ENCODE results near the gene CTSA.
"Not testable (repeated sequence)": the region's sequence is repeated elsewhere in the genome, so short reads cannot be mapped to it uniquely, and the experiment has no call there.

Gene CTSA

DNA sequence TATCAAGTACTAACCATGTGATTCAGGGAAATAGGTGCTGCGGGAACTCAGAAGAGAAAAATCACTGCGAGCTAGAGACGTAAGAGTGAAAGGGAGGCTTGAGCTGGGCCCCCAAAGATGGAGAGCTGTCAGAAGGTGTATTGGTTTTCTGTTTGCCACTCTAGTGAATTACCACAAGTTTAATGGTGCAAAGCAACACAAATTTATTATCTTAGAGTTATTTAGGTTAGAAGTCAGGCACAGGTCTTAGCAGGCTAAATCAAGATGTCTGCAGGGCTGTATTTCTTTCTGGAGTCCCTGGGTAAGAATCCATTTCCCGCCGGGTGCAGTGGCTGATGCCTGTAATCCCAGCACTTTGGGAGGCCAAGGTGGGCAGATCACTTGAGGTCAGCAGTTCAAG, 31.2 kb upstream of the CTSA start:
- ATAC-seq (no peak), DNase-seq (no peak)
- no peak overlapping the region for H3K4me3 Mint-ChIP-seq
- peaks cover 44% of the 10 kb centered on the region for H3K4me1 Mint-ChIP-seq
- H3K27me3 Mint-ChIP-seq, result no peaks in the 10 kb centered on the region
- no peaks in the 10 kb centered on the region for H3K9me3 Mint-ChIP-seq
- no peak overlapping the region for H3K27ac Mint-ChIP-seq

DNA sequence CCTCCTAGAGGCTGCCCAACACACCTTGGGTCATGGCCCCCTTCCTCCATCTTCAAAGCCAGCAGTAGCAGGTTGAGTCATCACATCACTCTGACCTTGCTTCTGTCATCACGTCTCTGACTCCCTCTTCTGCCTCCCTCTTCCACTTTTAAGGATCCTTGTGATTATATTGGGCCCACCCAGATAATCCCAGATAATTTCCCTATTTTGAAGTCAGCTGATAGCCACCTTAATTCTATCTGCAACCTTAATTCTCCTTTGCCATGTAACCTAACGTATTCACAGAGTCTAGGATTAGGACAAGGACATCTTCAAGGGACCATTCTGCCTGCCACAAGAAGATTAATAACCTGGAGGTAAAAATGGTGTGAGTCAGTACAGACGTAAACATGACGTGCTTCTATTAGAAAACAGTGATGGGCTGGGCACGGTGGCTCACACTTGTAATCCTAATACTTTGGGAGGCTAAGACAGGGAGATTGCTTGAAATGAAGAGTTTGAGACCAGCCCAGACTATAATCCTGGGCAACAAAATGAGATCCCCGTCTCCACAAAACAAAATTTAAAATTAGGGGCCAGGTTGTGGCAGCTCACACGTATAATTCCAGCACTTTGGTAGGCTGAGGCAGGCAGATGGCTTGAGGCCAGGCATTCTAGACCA, 30.4 kb upstream of the CTSA start:
- DNase-seq (no peak), ATAC-seq (no peak)
- H3K27ac Mint-ChIP-seq, result no peak overlapping the region
- H3K4me3 Mint-ChIP-seq, result no peak overlapping the region
- H3K27me3 Mint-ChIP-seq, result no peaks in the 10 kb centered on the region
- H3K4me1 Mint-ChIP-seq, result peaks cover 38% of the 10 kb centered on the region
- H3K9me3 Mint-ChIP-seq, result no peaks in the 10 kb centered on the region

GRCh38 chr20:45861221-45862075, 29.7 kb upstream of the CTSA start:
- DNase-seq, result no peak
- Mint-ChIP-seq H3K4me1 (peaks cover 31% of the 10 kb centered on the region), H3K27ac (peak overlapping the region in 1 of 2 donors; percentile 1), H3K4me3 (no peak overlapping the region), H3K9me3 (no peaks in the 10 kb centered on the region), H3K27me3 (no peaks in the 10 kb centered on the region)
- ATAC-seq, result no peak

DNA sequence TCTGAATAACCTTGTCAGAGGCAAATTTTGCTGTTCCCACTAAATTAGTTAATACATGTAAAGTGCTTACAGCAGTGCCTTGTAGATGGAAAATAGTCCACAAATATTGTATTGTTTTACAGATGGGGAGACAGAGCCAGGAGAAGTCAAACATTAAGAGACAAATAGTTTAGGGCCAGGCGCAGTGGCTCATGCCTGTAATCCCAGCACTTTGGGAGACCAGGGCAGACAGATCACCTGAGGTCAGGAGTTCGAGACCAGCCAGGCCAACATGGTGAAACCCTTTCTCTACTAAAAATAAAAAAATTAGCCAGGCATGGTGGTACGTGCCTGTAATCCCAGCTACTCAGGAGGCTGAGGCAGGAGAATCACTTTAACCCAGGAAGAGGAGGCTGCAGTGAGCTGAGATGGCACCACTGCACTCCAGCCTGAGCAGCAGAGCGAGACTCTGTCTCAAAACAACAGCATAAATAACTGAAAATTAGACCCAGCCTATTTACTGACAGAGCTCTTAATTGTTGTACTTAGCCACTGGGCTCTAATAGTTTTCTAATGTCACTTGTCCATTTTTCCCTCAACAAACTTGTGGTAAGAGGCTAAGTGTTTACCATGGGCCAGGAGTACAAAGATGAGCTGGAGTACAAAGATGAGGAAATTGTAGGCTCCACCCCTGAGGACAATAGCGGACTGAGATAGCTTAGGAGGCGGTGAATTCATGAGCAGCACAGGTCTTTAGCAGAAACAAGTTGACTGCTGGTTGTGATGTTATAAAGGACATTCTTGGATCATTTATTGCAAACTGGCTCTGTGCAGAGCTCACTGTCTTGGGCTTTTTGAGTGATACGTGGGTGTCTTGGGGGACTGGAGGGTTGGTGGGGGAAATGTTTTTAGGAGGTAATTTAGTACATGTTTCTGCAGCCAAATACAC, 27.3 kb upstream of the CTSA start:
- DNase-seq (no peak), ATAC-seq (no peak)
- Mint-ChIP-seq H3K27me3 (no peaks in the 10 kb centered on the region), H3K9me3 (no peaks in the 10 kb centered on the region), H3K4me3 (no peak overlapping the region), H3K27ac (no peak overlapping the region), H3K4me1 (peaks cover 14% of the 10 kb centered on the region)

GRCh38 chr20:45866454-45866853, 24.7 kb upstream of the CTSA start:
- Mint-ChIP-seq H3K27me3 (no peaks in the 10 kb centered on the region), H3K9me3 (no peaks in the 10 kb centered on the region), H3K4me1 (no peaks in the 10 kb centered on the region), H3K4me3 (no peak overlapping the region), H3K27ac (no peak overlapping the region)
- DNase-seq (no peak), ATAC-seq (no peak)

DNA sequence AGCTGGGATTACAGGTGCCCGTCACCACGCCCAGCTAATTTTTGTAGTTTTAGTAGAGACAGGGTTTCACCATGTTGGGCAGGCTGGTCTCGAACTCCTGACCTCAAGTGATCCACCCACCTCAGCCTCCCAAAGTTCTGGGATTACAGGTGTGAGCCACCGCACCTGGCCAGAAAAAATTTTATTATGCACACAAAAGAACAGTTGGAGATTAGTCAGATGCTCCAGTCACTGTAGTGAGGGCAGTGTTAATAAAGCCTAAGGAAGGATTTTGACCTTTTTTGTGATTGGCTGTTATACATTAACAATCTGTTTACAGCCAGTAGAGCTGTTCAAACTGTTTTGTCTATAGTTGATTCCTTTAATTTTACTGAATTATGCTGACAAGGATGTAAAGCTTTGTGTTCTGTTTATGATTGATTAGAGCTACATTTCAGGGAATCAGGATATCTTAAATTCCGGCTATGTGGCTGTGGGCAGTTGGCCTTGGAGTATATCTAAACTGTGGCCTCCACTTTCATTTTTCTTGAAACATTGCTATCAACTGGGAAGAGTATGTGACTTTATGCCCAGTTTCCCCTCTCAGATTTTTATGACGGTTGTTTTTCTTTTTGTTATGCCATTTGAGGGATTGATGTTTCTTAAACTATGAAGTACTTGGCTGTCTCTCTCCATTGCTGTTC, 23.9 kb upstream of the CTSA start:
- Mint-ChIP-seq H3K27me3 (no peaks in the 10 kb centered on the region), H3K27ac (no peak overlapping the region), H3K9me3 (no peaks in the 10 kb centered on the region), H3K4me3 (no peak overlapping the region), H3K4me1 (no peaks in the 10 kb centered on the region)
- no peak for DNase-seq
- no peak for ATAC-seq

GRCh38 chr20:45867819-45868176, 23.3 kb upstream of the CTSA start:
- H3K4me1 Mint-ChIP-seq, result no peaks in the 10 kb centered on the region
- no peak overlapping the region for H3K27ac Mint-ChIP-seq
- no peaks in the 10 kb centered on the region for H3K27me3 Mint-ChIP-seq
- DNase-seq, result no peak
- H3K4me3 Mint-ChIP-seq, result no peak overlapping the region
- no peak for ATAC-seq
- H3K9me3 Mint-ChIP-seq, result no peaks in the 10 kb centered on the region

DNA sequence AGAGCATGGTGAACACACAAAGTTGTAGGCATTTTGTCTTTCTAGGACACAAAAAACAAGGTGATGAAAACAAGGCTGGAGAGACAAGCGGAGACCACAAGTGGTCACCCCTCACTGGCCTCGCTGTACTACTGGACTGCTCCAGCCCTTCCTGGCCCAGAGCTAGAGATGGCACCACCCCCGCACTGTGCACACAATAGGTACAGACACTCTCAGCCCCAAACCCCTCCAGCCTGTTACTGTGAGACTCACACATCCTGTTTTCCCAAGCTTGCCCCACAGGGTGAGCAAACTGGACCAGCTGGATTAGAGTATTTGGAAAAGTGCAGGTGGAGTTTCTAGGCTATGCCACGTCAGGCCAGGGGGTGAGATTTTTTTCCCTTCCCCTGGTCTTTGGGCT, 18.5 kb upstream of the CTSA start:
- Mint-ChIP-seq H3K4me3 (no peak overlapping the region), H3K27me3 (no peaks in the 10 kb centered on the region), H3K27ac (no peak overlapping the region), H3K4me1 (no peaks in the 10 kb centered on the region), H3K9me3 (no peaks in the 10 kb centered on the region)
- no peak for ATAC-seq
- no peak for DNase-seq

GRCh38 chr20:45873409-45874103, 17.6 kb upstream of the CTSA start:
- no peaks in the 10 kb centered on the region for H3K9me3 Mint-ChIP-seq
- no peaks in the 10 kb centered on the region for H3K27me3 Mint-ChIP-seq
- H3K27ac Mint-ChIP-seq, result no peak overlapping the region
- DNase-seq, result no peak
- no peak for ATAC-seq
- no peak overlapping the region for H3K4me3 Mint-ChIP-seq
- H3K4me1 Mint-ChIP-seq, result no peaks in the 10 kb centered on the region

DNA sequence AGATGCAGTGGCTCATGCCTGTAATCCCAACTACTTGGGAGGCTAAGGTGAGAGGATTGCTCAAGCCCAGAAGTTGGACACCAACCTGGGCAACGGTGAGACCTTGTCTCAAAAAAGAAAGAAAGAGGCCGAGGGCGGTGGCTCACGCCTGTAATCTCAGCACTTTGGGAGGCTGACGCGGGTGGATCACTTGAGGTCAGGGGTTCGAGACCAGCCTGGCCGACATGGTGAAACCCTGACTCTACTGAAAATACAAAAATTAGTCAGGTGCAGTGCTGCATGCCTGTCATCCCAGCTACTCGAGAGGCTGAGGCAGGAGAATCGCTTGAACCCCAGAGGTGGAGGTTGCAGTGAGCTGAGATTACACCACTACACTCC, 17.0 kb upstream of the CTSA start:
- not testable (repeated sequence) for ATAC-seq, H3K4me3 Mint-ChIP-seq, DNase-seq, H3K9me3 Mint-ChIP-seq, H3K27ac Mint-ChIP-seq, H3K27me3 Mint-ChIP-seq, H3K4me1 Mint-ChIP-seq

DNA sequence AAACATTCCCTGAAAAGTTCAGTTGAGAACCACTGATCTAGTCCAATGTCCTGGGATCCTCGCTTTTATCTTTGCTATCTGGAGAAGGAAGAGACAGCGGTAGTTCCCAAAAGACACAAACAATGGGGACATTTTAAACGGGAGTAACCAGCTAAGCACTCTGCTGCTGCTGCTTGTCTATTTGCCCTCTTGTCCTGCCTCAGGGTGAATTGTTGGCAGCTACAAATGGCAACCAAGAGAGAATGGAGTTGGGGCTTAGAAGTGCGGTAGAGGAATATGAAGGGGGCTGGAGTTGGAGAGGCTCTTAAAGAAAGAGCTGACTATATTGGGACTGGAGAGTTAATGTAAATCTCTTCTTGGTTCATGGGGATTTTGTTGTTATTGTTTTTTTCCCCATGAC, 16.6 kb upstream of the CTSA start:
- ATAC-seq (no peak), DNase-seq (no peak)
- H3K27ac Mint-ChIP-seq, result peak overlapping the region in 1 of 2 donors; percentile 20
- H3K27me3 Mint-ChIP-seq, result no peaks in the 10 kb centered on the region
- H3K4me1 Mint-ChIP-seq, result no peaks in the 10 kb centered on the region
- H3K9me3 Mint-ChIP-seq, result no peaks in the 10 kb centered on the region
- H3K4me3 Mint-ChIP-seq, result no peak overlapping the region

GRCh38 chr20:45878076-45878761, 12.9 kb upstream of the CTSA start:
- Mint-ChIP-seq H3K27ac (no peak overlapping the region), H3K4me3 (no peak overlapping the region), H3K27me3 (no peaks in the 10 kb centered on the region), H3K4me1 (peaks cover 29% of the 10 kb centered on the region), H3K9me3 (no peaks in the 10 kb centered on the region)
- ATAC-seq, result no peak
- DNase-seq, result no peak

- Mint-ChIP-seq H3K4me3 (peak within 1 kb of the TSS; percentile 90 to 92), H3K27ac (peak within 1 kb of the TSS; percentile 96 to 98), H3K27me3 (no peaks in the 10 kb centered on the region), H3K9me3 (no peaks in the 10 kb centered on the region), H3K4me1 (peaks cover 56% of the 10 kb centered on the region)
- ATAC-seq, result peak; percentile 98
- peak; percentile 98 for DNase-seq
Observed at GRCh38 chr20:45880988-45881788, 9.9 kb upstream of the CTSA start, which contains the start of gene ZSWIM1. Gene ZSWIM1 (plus strand): TSS chr20:45881227. CDS start chr20:45882593, 1,366 bp downstream.

Data from stimulated activated naive CD8-positive, alpha-beta T cell treated with anti-CD3 and anti-CD28 coated beads, Interleukin-15, amount 100 ng/mL, for 72 hours (primary cell).